Testis (tissue), 3 donors: ENCODE results near the gene CKAP4. TPM values are rescaled to one million over a fixed set of nuclear protein-coding genes. Genes with fewer than 3 reads are reported as not detected.

Source experiments
- DNase-seq: peaks from one replicate; pipeline ENCODE4 v3.0.0-alpha.2; 2019
- H3K27ac ChIP-seq, 2 donors: fragments of 200-600 bp; sonication (generic); one replicate each; pipeline ENCODE4 v1.5.1; 2019
- H3K27me3 ChIP-seq: fragments of 200-600 bp; sonication (generic); one replicate; pipeline ENCODE4 v1.5.1; 2019
- H3K36me3 ChIP-seq: fragments of 200-600 bp; sonication (generic); one replicate; pipeline ENCODE4 v1.5.1; 2017; ENCODE audit warnings: low read depth; ENCODE audit errors: missing control alignments
- H3K4me1 ChIP-seq: fragments of 200-600 bp; sonication (generic); one replicate; pipeline ENCODE4 v1.5.1; 2019
- H3K4me3 ChIP-seq, 2 donors: fragments of 200-600 bp; sonication (generic); one replicate each; pipeline ENCODE4 v1.5.1; 2017 to 2019
- H3K9me3 ChIP-seq: fragments of 200-600 bp; sonication (generic); one replicate; pipeline ENCODE4 v1.5.1; 2017
- CTCF ChIP-seq, 3 experiments: fragments of 450-650 bp in 2 of 3; fragments of 200-600 bp in 1 of 3; sonication (generic) in 1 of 3; IDR thresholded peaks; one replicate each; pipeline ENCODE4 v1.5.1; 2016 to 2019; ENCODE audit warnings: antibody characterized with exemption in 3 of 3, mild to moderate bottlenecking in 2 of 3, moderate library complexity in 1 of 3
- POLR2A ChIP-seq: fragments of 450-650 bp; IDR thresholded peaks from one replicate; pipeline ENCODE4 v1.6.1; 2017; ENCODE audit warnings: antibody characterized with exemption, mild to moderate bottlenecking, moderate library complexity
- WGBS, 2 donors: methylation state at CpG; one replicate each; pipeline ENCODE4 v1.1.5; 2018; 5-methylcytosine and 5-hydroxymethylcytosine counted together
- intact Hi-C: fragments of 100-400 bp; cut with DNase I; formaldehyde crosslinking; loops from one replicate; pipeline ENCODE4 v1.15.1; 2023; ENCODE audit warnings: low total_unique reads
- polyA plus RNA-seq: library from polyadenylated mRNA; stranded (reverse); fragments of 350-450 nt; fragmentation: Illumina TruSeq; extraction: RNeasy Lipid Tissue Mini Kit (QIAGEN cat#74804); gene quantifications from one replicate; pipeline ENCODE4 v1.2.3, GENCODE V29; 2014; ENCODE audit warnings: low read depth, low replicate concordance; ENCODE audit not compliant: insufficient read depth
- total RNA-seq, 2 donors: library from RNA; depleted of rRNA; stranded (reverse); fragments of >200 nt; gene quantifications; one replicate each; pipeline ENCODE4 v1.2.3, GENCODE V29; 2016

Gene CKAP4
- total and polyA plus RNA-seq, 3 donors from 2014 or later = 26.8 to 31.3 (median 31.2) TPM

GRCh38 chr12:106254724-106255123, 6.9 kb upstream of the CKAP4 start:
- WGBS, 2 donors = 94% methylated on average over 3 of the region's 3 CpGs
- H3K36me3 ChIP-seq = no peaks in the 10 kb centered on the region
- no peak for DNase-seq
- H3K27ac ChIP-seq = no peak overlapping the region
- H3K9me3 ChIP-seq = no peaks in the 10 kb centered on the region
- H3K4me3 ChIP-seq = no peak overlapping the region
- H3K27me3 ChIP-seq = no peaks in the 10 kb centered on the region
- peaks cover 6% of the 10 kb centered on the region for H3K4me1 ChIP-seq
- intact Hi-C loops = no loop called here
- TF ChIP-seq POLR2A (no peak), CTCF (IDR thresholded peaks at IDR 0.05) (no peak)

GRCh38 chr12:106251631-106252455, 4.0 kb upstream of the CKAP4 start:
- intact Hi-C loops = no loop called here
- no peaks in the 10 kb centered on the region for H3K27me3 ChIP-seq
- WGBS, 2 donors = 64 to 79% methylated on average over 6 of the region's 6 CpGs
- DNase-seq = no peak
- no peaks in the 10 kb centered on the region for H3K9me3 ChIP-seq
- H3K27ac ChIP-seq = no peak overlapping the region
- H3K36me3 ChIP-seq = no peaks in the 10 kb centered on the region
- peaks cover 13% of the 10 kb centered on the region for H3K4me1 ChIP-seq
- H3K4me3 ChIP-seq = no peak overlapping the region
- TF ChIP-seq CTCF (IDR thresholded peaks at IDR 0.05) (no peak), POLR2A (no peak)

- intact Hi-C loops = no loop called here
- H3K4me1 ChIP-seq = peaks cover 26% of the 10 kb centered on the region
- H3K27me3 ChIP-seq = no peaks in the 10 kb centered on the region
- H3K4me3 ChIP-seq = no peak overlapping the region
- DNase-seq = no peak
- 41 to 45% methylated on average over 5 of the region's 5 CpGs for WGBS, 2 donors
- H3K9me3 ChIP-seq = no peaks in the 10 kb centered on the region
- no peak overlapping the region for H3K27ac ChIP-seq
- H3K36me3 ChIP-seq = no peaks in the 10 kb centered on the region
- TF ChIP-seq POLR2A (no peak), CTCF (IDR thresholded peaks at IDR 0.05) (no peak)
These were observed 1.8 kb upstream of the CKAP4 start for GRCh38 chr12:106249411-106250135.

- no peaks in the 10 kb centered on the region for H3K9me3 ChIP-seq
- peak overlapping the region; percentile 84 to 97 for H3K27ac ChIP-seq
- no peak for DNase-seq
- WGBS, 2 donors = 2 to 10% methylated on average over 12 of the region's 12 CpGs
- intact Hi-C loops = no loop called here
- H3K27me3 ChIP-seq = no peaks in the 10 kb centered on the region
- TF ChIP-seq POLR2A = no peak
- TF ChIP-seq CTCF (IDR thresholded peaks at IDR 0.05) = no peak
- H3K36me3 ChIP-seq = no peaks in the 10 kb centered on the region
- H3K4me3 ChIP-seq = peak overlapping the region; percentile 75 to 80
- peaks cover 26% of the 10 kb centered on the region for H3K4me1 ChIP-seq
These were observed 1.1 kb upstream of the CKAP4 start for GRCh38 chr12:106248846-106249371.
